ENCODE measurements around the gene YWHAQ.
"Not testable (repeated sequence)": the region's sequence is repeated elsewhere in the genome, so short reads cannot be mapped to it uniquely, and the experiment has no call there.

Gene YWHAQ

GRCh38 chr2:9602412-9602811, 28.4 kb downstream of the YWHAQ start:
- no peak for DNase-seq (ENCODE audit: low spot score)
- TF ChIP-seq, protein P1, sequence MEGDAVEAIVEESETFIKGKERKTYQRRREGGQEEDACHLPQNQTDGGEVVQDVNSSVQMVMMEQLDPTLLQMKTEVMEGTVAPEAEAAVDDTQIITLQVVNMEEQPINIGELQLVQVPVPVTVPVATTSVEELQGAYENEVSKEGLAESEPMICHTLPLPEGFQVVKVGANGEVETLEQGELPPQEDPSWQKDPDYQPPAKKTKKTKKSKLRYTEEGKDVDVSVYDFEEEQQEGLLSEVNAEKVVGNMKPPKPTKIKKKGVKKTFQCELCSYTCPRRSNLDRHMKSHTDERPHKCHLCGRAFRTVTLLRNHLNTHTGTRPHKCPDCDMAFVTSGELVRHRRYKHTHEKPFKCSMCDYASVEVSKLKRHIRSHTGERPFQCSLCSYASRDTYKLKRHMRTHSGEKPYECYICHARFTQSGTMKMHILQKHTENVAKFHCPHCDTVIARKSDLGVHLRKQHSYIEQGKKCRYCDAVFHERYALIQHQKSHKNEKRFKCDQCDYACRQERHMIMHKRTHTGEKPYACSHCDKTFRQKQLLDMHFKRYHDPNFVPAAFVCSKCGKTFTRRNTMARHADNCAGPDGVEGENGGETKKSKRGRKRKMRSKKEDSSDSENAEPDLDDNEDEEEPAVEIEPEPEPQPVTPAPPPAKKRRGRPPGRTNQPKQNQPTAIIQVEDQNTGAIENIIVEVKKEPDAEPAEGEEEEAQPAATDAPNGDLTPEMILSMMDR (IDR thresholded peaks at IDR 0.05; ENCODE audit: extremely low read depth, missing control alignments) = no peak

DNA sequence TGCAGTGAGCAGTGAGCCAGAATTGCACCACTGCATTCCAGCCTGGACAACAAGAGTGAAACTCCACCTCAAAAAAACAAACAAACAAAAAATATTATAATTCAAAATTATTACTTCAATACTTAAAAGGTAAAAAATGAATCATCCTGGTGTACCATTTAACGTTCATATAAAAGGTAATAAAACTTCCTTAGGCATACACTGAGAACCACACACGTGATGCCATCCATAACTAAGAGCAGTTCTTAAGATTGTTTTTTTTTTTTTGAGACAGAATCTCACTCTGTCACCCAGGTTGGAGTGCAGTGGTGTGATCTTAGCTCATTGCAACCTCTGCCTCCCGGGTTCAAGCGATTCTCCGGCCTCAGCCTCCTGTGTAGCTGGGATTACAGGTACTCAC, 29.4 kb downstream of the YWHAQ start:
- TF ChIP-seq, protein P1 (IDR thresholded peaks at IDR 0.05; ENCODE audit: extremely low read depth, missing control alignments) = no peak
- no peak for DNase-seq (ENCODE audit: low spot score)

- no peak for DNase-seq (ENCODE audit: low spot score)
- TF ChIP-seq, protein P1 (IDR thresholded peaks at IDR 0.05; ENCODE audit: extremely low read depth, missing control alignments) = no peak
Observed at GRCh38 chr2:9599430-9599829, 31.4 kb downstream of the YWHAQ start.

GRCh38 chr2:9596621-9597311, 34.0 kb downstream of the YWHAQ start:
- TF ChIP-seq, protein P1 (IDR thresholded peaks at IDR 0.05; ENCODE audit: extremely low read depth, missing control alignments) = no peak
- no peak for DNase-seq (ENCODE audit: low spot score)

DNA sequence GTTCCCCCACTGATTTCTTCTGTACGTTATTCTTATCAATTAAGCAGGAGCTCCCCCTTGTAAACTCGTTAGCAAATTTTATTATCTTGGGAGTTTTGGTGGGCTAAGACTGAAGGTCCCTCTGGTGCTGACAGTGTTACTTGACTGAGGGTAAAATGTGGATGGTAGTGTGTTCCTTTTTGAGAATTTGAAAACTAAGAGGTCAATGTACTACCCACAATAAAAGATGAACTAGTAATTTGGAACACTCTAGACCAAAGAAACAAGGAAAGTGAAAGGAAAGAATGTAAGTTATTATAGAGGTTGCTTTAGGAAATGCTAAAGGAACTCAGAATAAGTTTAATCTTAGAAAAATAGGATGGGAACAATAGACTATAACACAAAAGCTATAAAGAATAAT, 35.1 kb downstream of the YWHAQ start:
- TF ChIP-seq, protein P1 (IDR thresholded peaks at IDR 0.05; ENCODE audit: extremely low read depth, missing control alignments) = no peak
- no peak for DNase-seq (ENCODE audit: low spot score)

DNA sequence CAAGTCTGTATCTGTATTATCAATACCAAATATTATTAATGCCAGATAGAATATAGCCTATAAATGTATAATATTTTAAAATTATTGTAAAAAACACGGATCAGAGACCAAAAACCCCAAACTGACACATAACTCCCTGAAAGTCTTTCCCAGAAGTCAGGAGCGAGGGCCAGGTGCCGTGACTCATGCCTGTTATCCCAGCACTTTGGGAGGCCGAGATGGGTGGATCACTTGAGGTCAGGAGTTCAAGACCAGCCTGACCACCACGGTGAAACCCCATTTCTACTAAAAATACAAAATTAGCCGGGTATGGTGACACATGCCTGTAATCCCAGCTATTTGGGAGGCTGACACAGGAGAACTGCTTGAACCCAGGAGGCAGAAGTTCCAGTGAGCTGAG, 35.5 kb downstream of the YWHAQ start:
- not testable (repeated sequence) for DNase-seq (ENCODE audit: low spot score)

DNA sequence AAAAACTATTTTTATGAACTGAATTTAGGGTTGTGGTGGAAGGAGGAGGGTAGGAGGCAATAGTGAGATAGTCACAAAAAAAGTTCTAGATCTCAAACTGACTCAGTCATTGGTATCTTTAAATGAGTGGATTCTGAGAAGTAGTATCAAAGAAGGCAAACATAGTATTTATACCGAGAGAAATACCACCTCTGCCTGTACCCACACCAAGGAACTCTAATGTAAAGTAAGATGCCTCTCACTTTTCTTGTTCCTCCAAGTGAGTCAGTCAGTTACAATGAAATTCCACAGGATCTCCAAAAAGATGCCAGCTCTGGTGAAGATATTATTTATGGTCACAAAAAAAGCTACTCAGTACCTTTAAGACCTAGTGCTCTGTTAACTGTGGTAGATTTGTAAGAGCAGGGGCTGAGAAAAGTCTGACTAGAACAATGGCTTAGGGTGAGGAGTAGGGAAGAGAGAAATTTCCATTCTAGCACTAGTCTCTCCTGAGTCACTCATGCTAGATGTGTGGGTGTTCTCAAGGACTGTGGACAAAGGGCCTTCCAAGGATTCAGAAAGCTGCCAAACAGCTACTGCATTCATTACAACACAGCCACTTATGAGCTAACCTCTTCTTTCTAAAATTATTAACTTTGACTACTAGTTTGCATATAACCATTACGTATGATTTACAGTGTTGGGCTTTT, 36.3 kb downstream of the YWHAQ start:
- DNase-seq (ENCODE audit: low spot score) = no peak
- TF ChIP-seq, protein P1 (IDR thresholded peaks at IDR 0.05; ENCODE audit: extremely low read depth, missing control alignments) = no peak

- DNase-seq (ENCODE audit: low spot score) = no peak
- TF ChIP-seq, protein P1 (IDR thresholded peaks at IDR 0.05; ENCODE audit: extremely low read depth, missing control alignments) = no peak
Observed at GRCh38 chr2:9593925-9594324, 36.9 kb downstream of the YWHAQ start.

Measured in GM20000 (cell line).